ENCODE data around the gene SLC39A11.

Gene SLC39A11

DNA sequence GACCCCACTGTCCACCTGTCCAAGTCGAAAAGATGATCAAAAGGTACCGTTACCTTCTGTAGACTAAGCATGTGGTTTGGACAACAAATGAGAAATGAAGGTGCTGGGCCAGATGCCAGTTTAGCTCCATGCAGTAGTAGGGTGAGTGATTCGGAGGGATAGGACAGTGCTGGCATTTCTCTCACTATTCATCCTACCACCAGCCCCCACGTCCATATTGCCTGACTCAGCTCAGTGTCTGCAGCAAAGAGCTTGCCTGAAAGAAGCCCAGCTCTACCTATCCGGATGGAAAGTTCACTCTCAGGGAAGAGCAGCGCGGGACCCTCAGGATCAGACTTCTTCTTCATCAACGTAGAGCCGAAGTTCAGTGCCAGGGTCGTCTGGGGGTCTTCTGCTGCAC, 145.0 kb downstream of the SLC39A11 start:
- no peak overlapping the region for H3K4me2 ChIP-seq
- no peak overlapping the region for H3K4me3 ChIP-seq (IDR thresholded peaks at IDR 0.05; ENCODE audit: insufficient read depth, low read depth, low read length)
- no peak overlapping the region for H3K27ac ChIP-seq
- H4K20me1 ChIP-seq (ENCODE audit: insufficient read depth), result no peaks in the 10 kb centered on the region
- no peaks in the 10 kb centered on the region for H3K79me2 ChIP-seq (ENCODE audit: insufficient read depth, low read depth)
- TF ChIP-seq, protein P1, sequence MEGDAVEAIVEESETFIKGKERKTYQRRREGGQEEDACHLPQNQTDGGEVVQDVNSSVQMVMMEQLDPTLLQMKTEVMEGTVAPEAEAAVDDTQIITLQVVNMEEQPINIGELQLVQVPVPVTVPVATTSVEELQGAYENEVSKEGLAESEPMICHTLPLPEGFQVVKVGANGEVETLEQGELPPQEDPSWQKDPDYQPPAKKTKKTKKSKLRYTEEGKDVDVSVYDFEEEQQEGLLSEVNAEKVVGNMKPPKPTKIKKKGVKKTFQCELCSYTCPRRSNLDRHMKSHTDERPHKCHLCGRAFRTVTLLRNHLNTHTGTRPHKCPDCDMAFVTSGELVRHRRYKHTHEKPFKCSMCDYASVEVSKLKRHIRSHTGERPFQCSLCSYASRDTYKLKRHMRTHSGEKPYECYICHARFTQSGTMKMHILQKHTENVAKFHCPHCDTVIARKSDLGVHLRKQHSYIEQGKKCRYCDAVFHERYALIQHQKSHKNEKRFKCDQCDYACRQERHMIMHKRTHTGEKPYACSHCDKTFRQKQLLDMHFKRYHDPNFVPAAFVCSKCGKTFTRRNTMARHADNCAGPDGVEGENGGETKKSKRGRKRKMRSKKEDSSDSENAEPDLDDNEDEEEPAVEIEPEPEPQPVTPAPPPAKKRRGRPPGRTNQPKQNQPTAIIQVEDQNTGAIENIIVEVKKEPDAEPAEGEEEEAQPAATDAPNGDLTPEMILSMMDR (conservative IDR thresholded peaks at IDR 0.05; ENCODE audit: low read depth, low read length), result no peak
- H2AFZ ChIP-seq (ENCODE audit: low read depth), result no peak overlapping the region
- H3K36me3 ChIP-seq (ENCODE audit: insufficient read depth), result no peaks in the 10 kb centered on the region
- H3K27me3 ChIP-seq (ENCODE audit: insufficient read depth, low read depth), result no peaks in the 10 kb centered on the region
- no peak overlapping the region for H3K9ac ChIP-seq
- H3K4me1 ChIP-seq (ENCODE audit: low read depth, poor library complexity, severe bottlenecking), result no peaks in the 10 kb centered on the region

DNA sequence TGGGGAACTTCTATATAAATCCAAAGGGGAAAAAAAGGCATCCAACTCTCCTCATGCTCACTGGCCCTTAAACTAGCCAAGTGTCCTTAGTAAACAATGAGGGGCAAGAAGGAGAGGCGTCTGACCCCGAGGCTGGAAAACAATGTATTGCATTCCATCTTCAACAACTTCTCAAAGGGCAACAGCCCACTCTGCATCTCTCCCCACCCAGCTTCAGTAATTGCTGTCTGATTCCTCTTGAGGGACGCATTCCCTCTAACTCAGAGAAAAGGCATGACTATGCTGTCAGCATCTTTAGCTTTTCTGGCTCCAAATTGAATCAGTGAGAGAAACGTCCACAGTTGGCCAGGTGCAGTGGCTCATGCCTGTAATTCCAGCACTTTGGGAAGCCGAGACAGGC, 145.8 kb downstream of the SLC39A11 start:
- H3K27me3 ChIP-seq (ENCODE audit: insufficient read depth, low read depth), result no peaks in the 10 kb centered on the region
- H3K4me3 ChIP-seq (IDR thresholded peaks at IDR 0.05; ENCODE audit: insufficient read depth, low read depth, low read length), result no peak overlapping the region
- H3K27ac ChIP-seq, result no peak overlapping the region
- H3K36me3 ChIP-seq (ENCODE audit: insufficient read depth), result no peaks in the 10 kb centered on the region
- no peaks in the 10 kb centered on the region for H4K20me1 ChIP-seq (ENCODE audit: insufficient read depth)
- H3K4me2 ChIP-seq, result no peak overlapping the region
- no peaks in the 10 kb centered on the region for H3K79me2 ChIP-seq (ENCODE audit: insufficient read depth, low read depth)
- no peaks in the 10 kb centered on the region for H3K4me1 ChIP-seq (ENCODE audit: low read depth, poor library complexity, severe bottlenecking)
- no peak overlapping the region for H2AFZ ChIP-seq (ENCODE audit: low read depth)
- no peak overlapping the region for H3K9ac ChIP-seq
- TF ChIP-seq, protein P1 (conservative IDR thresholded peaks at IDR 0.05; ENCODE audit: low read depth, low read length), result no peak

DNA sequence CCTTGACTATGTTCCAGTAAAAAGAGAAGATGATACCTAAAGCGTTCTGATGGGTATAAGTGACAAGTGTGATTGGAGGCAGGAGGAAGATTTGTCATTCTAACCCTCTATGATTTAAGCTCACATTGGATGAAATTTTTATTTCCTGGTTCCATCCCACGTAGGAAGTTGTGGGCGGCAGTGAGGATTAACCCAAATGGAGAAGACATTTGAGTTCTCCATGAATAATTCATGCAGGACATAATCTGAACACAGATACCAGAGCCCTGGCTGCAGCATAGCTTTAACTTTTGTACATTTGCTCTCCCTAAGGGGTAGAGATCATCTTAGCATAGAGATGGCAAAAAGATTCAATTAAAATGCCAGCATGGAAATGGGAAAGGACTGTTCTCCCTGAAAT, 146.3 kb downstream of the SLC39A11 start:
- Histone ChIP-seq H3K27me3 (ENCODE audit: insufficient read depth, low read depth) (no peaks in the 10 kb centered on the region), H3K4me2 (no peak overlapping the region), H3K9ac (no peak overlapping the region), H3K79me2 (ENCODE audit: insufficient read depth, low read depth) (no peaks in the 10 kb centered on the region), H3K4me1 (ENCODE audit: low read depth, poor library complexity, severe bottlenecking) (no peaks in the 10 kb centered on the region), H3K27ac (no peak overlapping the region), H4K20me1 (ENCODE audit: insufficient read depth) (no peaks in the 10 kb centered on the region), H3K36me3 (ENCODE audit: insufficient read depth) (no peaks in the 10 kb centered on the region), H3K4me3 (IDR thresholded peaks at IDR 0.05; ENCODE audit: insufficient read depth, low read depth, low read length) (no peak overlapping the region), H2AFZ (ENCODE audit: low read depth) (no peak overlapping the region)
- TF ChIP-seq, protein P1 (conservative IDR thresholded peaks at IDR 0.05; ENCODE audit: low read depth, low read length), result no peak

GRCh38 chr17:72945473-72945872, 147.0 kb downstream of the SLC39A11 start:
- H3K4me1 ChIP-seq (ENCODE audit: low read depth, poor library complexity, severe bottlenecking), result no peaks in the 10 kb centered on the region
- H3K27ac ChIP-seq, result no peak overlapping the region
- no peak overlapping the region for H3K4me2 ChIP-seq
- H3K4me3 ChIP-seq (IDR thresholded peaks at IDR 0.05; ENCODE audit: insufficient read depth, low read depth, low read length), result no peak overlapping the region
- H2AFZ ChIP-seq (ENCODE audit: low read depth), result no peak overlapping the region
- H3K27me3 ChIP-seq (ENCODE audit: insufficient read depth, low read depth), result no peaks in the 10 kb centered on the region
- no peaks in the 10 kb centered on the region for H3K79me2 ChIP-seq (ENCODE audit: insufficient read depth, low read depth)
- no peaks in the 10 kb centered on the region for H3K36me3 ChIP-seq (ENCODE audit: insufficient read depth)
- H3K9ac ChIP-seq, result no peak overlapping the region
- TF ChIP-seq, protein P1 (conservative IDR thresholded peaks at IDR 0.05; ENCODE audit: low read depth, low read length), result no peak
- no peaks in the 10 kb centered on the region for H4K20me1 ChIP-seq (ENCODE audit: insufficient read depth)
